Eye (tissue), 1 donor: ENCODE data around the gene RBPJ.
"Not testable (repeated sequence)": the region's sequence is repeated elsewhere in the genome, so short reads cannot be mapped to it uniquely, and the experiment has no call there.

Source experiments
- DNase-seq: peaks from one replicate; pipeline ENCODE4 v3.0.0-alpha.2; 2015

RBPJ gene

GRCh38 chr4:26302031-26302899, 18.5 kb upstream of the RBPJ start:
- no peak for DNase-seq

GRCh38 chr4:26303008-26303407, 17.8 kb upstream of the RBPJ start:
- DNase-seq, result no peak

- DNase-seq, result no peak
These were observed 13.6 kb upstream of the RBPJ start for GRCh38 chr4:26307037-26307800.

- no peak for DNase-seq
These were observed 12.2 kb upstream of the RBPJ start for GRCh38 chr4:26308568-26308967.

- DNase-seq, result no peak
These were observed 10.6 kb upstream of the RBPJ start for GRCh38 chr4:26310264-26310663.

- no peak for DNase-seq
These were observed 9.2 kb upstream of the RBPJ start for GRCh38 chr4:26311633-26312032.

GRCh38 chr4:26315316-26315932, 5.4 kb upstream of the RBPJ start:
- DNase-seq, result not testable (repeated sequence)

- DNase-seq, result no peak
These were observed 3.0 kb upstream of the RBPJ start for GRCh38 chr4:26317766-26318165.

GRCh38 chr4:26319467-26319948, 1.3 kb upstream of the RBPJ start:
- peak; percentile 100 for DNase-seq

GRCh38 chr4:26319949-26320537, 771 bp upstream of the RBPJ start:
- no peak for DNase-seq

GRCh38 chr4:26321373-26322221, 783 bp downstream of the RBPJ start:
- peak; percentile 87 for DNase-seq

GRCh38 chr4:26322346-26322745, 1.5 kb downstream of the RBPJ start:
- no peak for DNase-seq

- DNase-seq, result peak; percentile 46
These were observed 3.0 kb downstream of the RBPJ start for GRCh38 chr4:26323821-26324220.

- DNase-seq, result no peak
These were observed 4.4 kb downstream of the RBPJ start for GRCh38 chr4:26325191-26325590.

GRCh38 chr4:26326791-26327190, 6.0 kb downstream of the RBPJ start:
- DNase-seq, result no peak

- peak; percentile 78 for DNase-seq
These were observed 9.5 kb downstream of the RBPJ start for GRCh38 chr4:26330186-26330787.

- no peak for DNase-seq
These were observed 10.1 kb downstream of the RBPJ start for GRCh38 chr4:26330946-26331345.

- DNase-seq, result no peak
These were observed 10.7 kb downstream of the RBPJ start for GRCh38 chr4:26331380-26331950.

- DNase-seq, result no peak
These were observed 13.6 kb downstream of the RBPJ start for GRCh38 chr4:26334366-26334765.

- DNase-seq, result no peak
These were observed 16.8 kb downstream of the RBPJ start for GRCh38 chr4:26337612-26338011.

GRCh38 chr4:26342328-26343037, 21.7 kb downstream of the RBPJ start:
- DNase-seq, result peak; percentile 48
